Heart left ventricle (tissue), 16 donors: ENCODE results near the gene BMP10. TPM values are rescaled to one million over a fixed set of nuclear protein-coding genes. Genes with fewer than 3 reads are reported as not detected.

ENCODE experiments used
- ATAC-seq, 4 donors: fragments of 200-7000 bp; cut with Tn5 transposase; one replicate each; pipeline ENCODE4 v1.9.1; 2020 to 2022; ENCODE audit warnings: moderate library complexity in 4 of 4, mild to moderate bottlenecking in 3 of 4, moderate number of reproducible peaks in 1 of 4
- DNase-seq, 5 donors: peaks; one replicate each; pipeline ENCODE4 v3.0.0-alpha.2; 2020
- H3K27ac ChIP-seq, 12 donors: fragments of 200-600 bp; sonication (generic) in 4 of 12; one replicate each; pipeline versions ENCODE4 v1.5.0 to v1.8.0; 2016 to 2022; ENCODE audit warnings: mild to moderate bottlenecking in 2 of 12
- H3K27me3 ChIP-seq, 9 donors: fragments of 200-600 bp; sonication (generic) in 2 of 9; one replicate each; pipeline versions ENCODE4 v1.5.1 to v1.8.0; 2016 to 2022; ENCODE audit warnings: mild to moderate bottlenecking in 3 of 9
- H3K36me3 ChIP-seq, 9 donors: fragments of 200-600 bp; sonication (generic) in 2 of 9; one replicate each; pipeline versions ENCODE4 v1.5.0 to v1.8.0; 2018 to 2022; ENCODE audit warnings: mild to moderate bottlenecking in 2 of 9
- H3K4me1 ChIP-seq, 12 donors: fragments of 200-600 bp; sonication (generic) in 4 of 12; one replicate each; pipeline versions ENCODE4 v1.5.0 to v1.8.0; 2016 to 2022; ENCODE audit warnings: mild to moderate bottlenecking in 3 of 12
- H3K4me3 ChIP-seq, 12 donors: fragments of 200-600 bp; sonication (generic) in 4 of 12; one replicate each; pipeline versions ENCODE4 v1.5.0 to v1.8.0; 2017 to 2022; ENCODE audit warnings: mild to moderate bottlenecking in 9 of 12, moderate library complexity in 4 of 12
- H3K9me3 ChIP-seq, 12 donors: fragments of 200-600 bp; sonication (generic) in 4 of 12; one replicate each; pipeline versions ENCODE4 v1.5.0 to v1.8.0; 2016 to 2022; ENCODE audit warnings: mild to moderate bottlenecking in 1 of 12
- CTCF ChIP-seq, 12 donors: fragments of 200-600 bp; sonication (generic) in 4 of 12; IDR thresholded peaks; one replicate each; pipeline versions ENCODE4 v1.5.0 to v1.8.0; 2018 to 2022; ENCODE audit warnings: antibody characterized with exemption in 12 of 12, mild to moderate bottlenecking in 5 of 12
- POLR2A ChIP-seq, 2 donors: fragments of 450-650 bp; IDR thresholded peaks; one replicate each; pipeline ENCODE4 v1.6.1; 2017; ENCODE audit warnings: antibody characterized with exemption in 2 of 2, mild to moderate bottlenecking in 2 of 2, moderate library complexity in 2 of 2
- WGBS, 4 donors: extraction: QIAGEN DNeasy Blood & Tissue Kit in 2 of 4; methylation state at CpG; one replicate each; pipeline versions ENCODE4 v1.1.5 to v1.1.7; 2013 to 2018; 5-methylcytosine and 5-hydroxymethylcytosine counted together
- intact Hi-C, 10 donors: fragments of 100-400 bp; cut with DNase I; formaldehyde crosslinking; loops; one replicate each; pipeline versions ENCODE4 v1.11.1 to v1.14.2; 2022
- polyA plus RNA-seq, 2 donors: library from polyadenylated mRNA; stranded (reverse); fragments of 200-250 nt; gene quantifications; one replicate each; pipeline ENCODE4 v1.2.3, GENCODE V29; 2013
- total RNA-seq, 9 donors: library from RNA; depleted of rRNA in 2 of 9; stranded (reverse); fragments of >200 nt in 2 of 9; fragmentation: NEBNext Ultra II Directional in 3 of 9; extraction: Animal tissue kit (Norgen Biotek cat#: 25700) in 3 of 9; gene quantifications; one replicate each; pipeline versions ENCODE4 v1.1.0 to v1.2.4, GENCODE V29; 2016 to 2023
- donor health status: ischemic (EF 13 %, LVEDD 7.1; RV severe dilation, severe dysfunction).
- donor health status: healthy with polysubstance abuse.
- donor health status: DM: no; HTN: yes; CAD: no.
- donor health status: DM: no; HTN: no; CAD: no.
- donor health status: ischemic (EF 25% LVEDD 6.9; RV normal size, moderate dysfunction).
- donor health status: ischemic (EF 25% LVEDD 5.7; RV mildly dilated, moderate dysfunction).
- donor health status: healthy.
- donor health status: DM: yes; HTN: yes; CAD: no.
- donor health status: ischemic (EF 35%, LVEDD 5.7; RV mildly dilated, moderate dysfunction).
- donor health status: nonischemic (EF 11% LVEDD 7.7; RV severe dilation, severe dysfunction).
- donor health status: DM: yes; HTN: yes; CAD: no.
- donor health status: PGD.
- donor health status: ischemic (EF 29% LVEDD 5.4; RV normal size, mild dysfunction).
- donor health status: nonischemic (EF 23%, LVEDD 6.1; RV moderate dilation, normal function).

BMP10 gene
- total and polyA plus RNA-seq, 11 donors = 0.15 to 5.9 (median 1.7) TPM; not detected in 7

GRCh38 chr2:68833162-68833561, 38.0 kb downstream of the BMP10 start:
- TF ChIP-seq POLR2A (IDR thresholded peaks at IDR 0.05) (no peak), CTCF (IDR thresholded peaks at IDR 0.05) (no peak)
- intact Hi-C loops = loop anchor here in 6 of 10 donors (5.0 to 10.0 kb wide), 6 partner anchors 56 to 366 kb away; partner anchors contain the start of genes APLF (in 1 of the 6) and FBXO48 (in 1 of the 6)
- peaks cover 11 to 95% (median 43%) of the 10 kb centered on the region in 12 donors for H3K4me1 ChIP-seq
- H3K4me3 ChIP-seq = no peak overlapping the region
- ATAC-seq = no peak
- peak overlapping the region in 9 of 12 donors; percentile 60 to 85 (median 79) for H3K27ac ChIP-seq
- 97 to 99% (median 97%) methylated on average over 2 of the region's 2 CpGs for WGBS, 4 donors
- no peak for DNase-seq
- H3K9me3 ChIP-seq = no peaks in the 10 kb centered on the region
- H3K36me3 ChIP-seq = no peaks in the 10 kb centered on the region
- H3K27me3 ChIP-seq = no peaks in the 10 kb centered on the region

- Histone ChIP-seq H3K4me1 (peaks cover 11 to 97% (median 45%) of the 10 kb centered on the region in 12 donors), H3K9me3 (no peaks in the 10 kb centered on the region), H3K27ac (peak overlapping the region; percentile 60 to 90 (median 78)), H3K4me3 (peak overlapping the region in 1 of 12 donors; percentile 1), H3K27me3 (no peaks in the 10 kb centered on the region), H3K36me3 (peaks cover 0 to 8% (median 0%) of the 10 kb centered on the region in 9 donors)
- 30 to 56% (median 38%) methylated on average over 7 to 8 of the region's 8 CpGs for WGBS, 4 donors
- ATAC-seq = peak; percentile 66 to 88 (median 83)
- DNase-seq = peak in 4 of 5 donors; percentile 70 to 82 (median 75)
- intact Hi-C loops = loop anchor here in 6 of 10 donors (5.0 to 10.0 kb wide), 6 partner anchors 55 to 365 kb away; partner anchors contain the start of genes APLF (in 1 of the 6) and FBXO48 (in 1 of the 6)
- TF ChIP-seq CTCF (IDR thresholded peaks at IDR 0.05) (no peak), POLR2A (IDR thresholded peaks at IDR 0.05) (no peak)
These were observed 38.8 kb downstream of the BMP10 start for GRCh38 chr2:68832233-68832869.

GRCh38 chr2:68831686-68832232, 39.4 kb downstream of the BMP10 start:
- TF ChIP-seq CTCF (IDR thresholded peaks at IDR 0.05) (no peak), POLR2A (IDR thresholded peaks at IDR 0.05) (no peak)
- intact Hi-C loops = loop anchor here in 6 of 10 donors (5.0 to 10.0 kb wide), 6 partner anchors 54 to 364 kb away; partner anchors contain the start of genes APLF (in 1 of the 6) and FBXO48 (in 1 of the 6)
- Histone ChIP-seq H3K4me3 (no peak overlapping the region), H3K4me1 (peaks cover 11 to 97% (median 44%) of the 10 kb centered on the region in 12 donors), H3K27ac (peak overlapping the region; percentile 60 to 90 (median 78)), H3K27me3 (no peaks in the 10 kb centered on the region), H3K36me3 (peaks cover 0 to 14% (median under 1%) of the 10 kb centered on the region in 9 donors), H3K9me3 (no peaks in the 10 kb centered on the region)
- DNase-seq (peak in 1 of 5 donors; percentile 22), ATAC-seq (peak in 3 of 4 donors; percentile 8 to 33 (median 15))
- 52 to 66% (median 59%) methylated on average over 3 of the region's 3 CpGs for WGBS, 4 donors

- Histone ChIP-seq H3K9me3 (no peaks in the 10 kb centered on the region), H3K27ac (peak overlapping the region; percentile 53 to 85 (median 74)), H3K4me3 (peak overlapping the region in 4 of 12 donors; percentile 3 to 15 (median 10)), H3K27me3 (no peaks in the 10 kb centered on the region), H3K4me1 (peaks cover 11 to 90% (median 44%) of the 10 kb centered on the region in 12 donors), H3K36me3 (peaks cover 0 to 34% (median 7%) of the 10 kb centered on the region in 9 donors)
- DNase-seq (no peak), ATAC-seq (no peak)
- TF ChIP-seq CTCF (IDR thresholded peaks at IDR 0.05) (no peak), POLR2A (IDR thresholded peaks at IDR 0.05) (no peak)
- WGBS, 4 donors = 41 to 51% (median 42%) methylated on average over 2 of the region's 2 CpGs
- intact Hi-C loops = loop anchor here in 8 of 10 donors (5.0 to 10.0 kb wide), 6 partner anchors 52 to 362 kb away; partner anchors contain the start of genes APLF (in 1 of the 8) and FBXO48 (in 1 of the 8)
These were observed 41.4 kb downstream of the BMP10 start for GRCh38 chr2:68829749-68830148.
